SU-DHL-6 (cell line): Measurements from ENCODE around the gene RPS6KA5.
"Not testable (repeated sequence)": the region's sequence is repeated elsewhere in the genome, so short reads cannot be mapped to it uniquely, and the experiment has no call there.

Source experiments
- H2AFZ ChIP-seq: fragments of 200-600 bp; sonication (generic); 2 replicates; pipeline ENCODE4 v1.6.1; 2014; ENCODE audit warnings: low read depth, mild to moderate bottlenecking, moderate library complexity, mixed read lengths, antibody characterized with exemption, low read length; ENCODE audit not compliant: severe bottlenecking
- H3F3A ChIP-seq: fragments of 200-600 bp; shearing (Covaris generic); 2 replicates; pipeline ENCODE4 v1.6.0; 2016; ENCODE audit warnings: antibody characterized with exemption, mild to moderate bottlenecking; ENCODE audit not compliant: insufficient read depth
- H3K27ac ChIP-seq: fragments of 200-600 bp; sonication (generic); 2 replicates; pipeline ENCODE4 v1.5.1; 2016; ENCODE audit warnings: low read depth, mild to moderate bottlenecking, low read length, moderate library complexity, mixed read lengths
- H3K27me3 ChIP-seq: fragments of 200-600 bp; sonication (generic), shearing (Covaris generic); 2 replicates; pipeline ENCODE4 v1.6.0; 2014; ENCODE audit warnings: mild to moderate bottlenecking, low read length
- H3K36me3 ChIP-seq: fragments of 200-600 bp; sonication (generic); 2 replicates; pipeline ENCODE4 v1.6.1; 2014; ENCODE audit warnings: mild to moderate bottlenecking, low read length, mixed read lengths
- H3K4me2 ChIP-seq: fragments of 300-600, 200-600 bp; shearing (Covaris generic), sonication (generic); 2 replicates; pipeline ENCODE4 v1.6.0; 2014; ENCODE audit warnings: low read length, low read depth, mild to moderate bottlenecking; ENCODE audit not compliant: poor library complexity, severe bottlenecking
- H3K4me3 ChIP-seq: fragments of 200-600 bp; sonication (generic); 2 replicates; pipeline ENCODE4 v1.5.1; 2014; ENCODE audit warnings: antibody characterized with exemption, low read length, mild to moderate bottlenecking, mixed read lengths; ENCODE audit not compliant: insufficient read depth, poor library complexity, severe bottlenecking
- H3K79me2 ChIP-seq: fragments of 200-600 bp; sonication (generic); 2 replicates; pipeline ENCODE4 v1.6.1; 2014; ENCODE audit warnings: mild to moderate bottlenecking, low read length, moderate library complexity; ENCODE audit not compliant: insufficient read depth
- H3K9ac ChIP-seq: fragments of 200-600 bp; sonication (generic); 2 replicates; pipeline ENCODE4 v1.7.0; 2014; ENCODE audit warnings: mild to moderate bottlenecking, low read length
- H3K9me2 ChIP-seq: fragments of 200-600 bp; sonication (generic); replicated peaks from 2 replicates; pipeline ENCODE4 v1.6.1; 2014; ENCODE audit warnings: low read length; ENCODE audit not compliant: insufficient read depth
- H3K9me3 ChIP-seq: fragments of 200-600 bp; sonication (generic); 2 replicates; pipeline ENCODE4 v1.6.1; 2014; ENCODE audit warnings: low read length, mixed read lengths; ENCODE audit not compliant: insufficient read depth
- H4K20me1 ChIP-seq: fragments of 200-600 bp; sonication (generic); 2 replicates; pipeline ENCODE4 v1.6.1; 2014; ENCODE audit warnings: low read depth, mild to moderate bottlenecking, antibody characterized with exemption, low read length, moderate library complexity, mixed read lengths
- CTCF ChIP-seq: fragments of 200-600 bp; sonication (generic); IDR thresholded peaks from one replicate; pipeline ENCODE4 v1.5.1; 2017; ENCODE audit warnings: antibody characterized with exemption, mild to moderate bottlenecking, low read length, moderate library complexity; ENCODE audit not compliant: insufficient read depth, poor library complexity, severe bottlenecking
- EZH2phosphoT487 ChIP-seq: fragments of 200-600 bp; sonication (generic), shearing (Covaris generic); conservative IDR thresholded peaks from 2 replicates; pipeline ENCODE4 v1.6.1; 2018; ENCODE audit warnings: mild to moderate bottlenecking, antibody characterized with exemption, low read length, moderate library complexity, mixed read lengths

RPS6KA5 gene

GRCh38 chr14:91100102-91100501 lies 39.7 kb upstream of the RPS6KA5 start:
- Histone ChIP-seq H2AFZ (no peak overlapping the region), H3K9ac (no peak overlapping the region), H3K9me3 (no peaks in the 10 kb centered on the region), H4K20me1 (no peaks in the 10 kb centered on the region), H3K36me3 (no peaks in the 10 kb centered on the region), H3K4me2 (no peak overlapping the region), H3K79me2 (no peaks in the 10 kb centered on the region), H3K4me3 (no peak overlapping the region), H3K27ac (no peak overlapping the region), H3K27me3 (no peaks in the 10 kb centered on the region), H3F3A (no peaks in the 10 kb centered on the region), H3K9me2 (no peaks in the 10 kb centered on the region)
- no peak for TF ChIP-seq EZH2phosphoT487
- no peak for TF ChIP-seq CTCF

- Histone ChIP-seq H3K27me3 (no peaks in the 10 kb centered on the region), H3K79me2 (no peaks in the 10 kb centered on the region), H3K9ac (no peak overlapping the region), H2AFZ (no peak overlapping the region), H3F3A (no peaks in the 10 kb centered on the region), H3K4me2 (no peak overlapping the region), H3K36me3 (no peaks in the 10 kb centered on the region), H3K9me2 (no peaks in the 10 kb centered on the region), H3K27ac (no peak overlapping the region), H3K4me3 (no peak overlapping the region), H4K20me1 (no peaks in the 10 kb centered on the region), H3K9me3 (no peaks in the 10 kb centered on the region)
- TF ChIP-seq EZH2phosphoT487: no peak
Measured at GRCh38 chr14:91098591-91098990, 38.1 kb upstream of the RPS6KA5 start.

- not testable (repeated sequence) for H3K27ac ChIP-seq, H3K9ac ChIP-seq, H3K4me3 ChIP-seq, H3K79me2 ChIP-seq, H3F3A ChIP-seq, H3K36me3 ChIP-seq, H3K9me2 ChIP-seq, H3K9me3 ChIP-seq, H2AFZ ChIP-seq, H3K27me3 ChIP-seq, H3K4me2 ChIP-seq, H4K20me1 ChIP-seq
Measured at GRCh38 chr14:91097657-91098056, 37.2 kb upstream of the RPS6KA5 start.

GRCh38 chr14:91095178-91095577 lies 34.7 kb upstream of the RPS6KA5 start:
- H3K9me2 ChIP-seq: no peaks in the 10 kb centered on the region
- H3K27me3 ChIP-seq: no peaks in the 10 kb centered on the region
- H3K36me3 ChIP-seq: no peaks in the 10 kb centered on the region
- H3F3A ChIP-seq: no peaks in the 10 kb centered on the region
- no peak overlapping the region for H3K27ac ChIP-seq
- H3K4me2 ChIP-seq: no peak overlapping the region
- no peaks in the 10 kb centered on the region for H3K9me3 ChIP-seq
- H2AFZ ChIP-seq: no peak overlapping the region
- H3K9ac ChIP-seq: no peak overlapping the region
- no peak overlapping the region for H3K4me3 ChIP-seq
- TF ChIP-seq EZH2phosphoT487 (no peak), CTCF (no peak)
- no peaks in the 10 kb centered on the region for H4K20me1 ChIP-seq
- H3K79me2 ChIP-seq: no peaks in the 10 kb centered on the region
